Tibial nerve (tissue), 4 donors: ENCODE results near the gene DBX1. TPM values are rescaled to one million over a fixed set of nuclear protein-coding genes. Genes with fewer than 3 reads are reported as not detected.

Experiments
- DNase-seq, 2 donors: peaks; one replicate each; pipeline ENCODE4 v3.0.0-alpha.2; 2019; ENCODE audit warnings: low spot score in 2 of 2
- H3K27ac ChIP-seq, 4 donors: fragments of 200-600 bp; sonication (generic) in 3 of 4; one replicate each; pipeline ENCODE4 v1.5.1; 2017 to 2019; ENCODE audit warnings: mild to moderate bottlenecking in 1 of 4
- H3K27me3 ChIP-seq, 2 donors: fragments of 200-600 bp; sonication (generic) in 1 of 2; one replicate each; pipeline versions ENCODE4 v1.5.1 to v1.6.0; 2017 to 2019
- H3K36me3 ChIP-seq, 3 donors: fragments of 200-600 bp; sonication (generic); one replicate each; pipeline ENCODE4 v1.5.1; 2018 to 2019
- H3K4me1 ChIP-seq, 4 donors: fragments of 200-600 bp; sonication (generic) in 3 of 4; one replicate each; pipeline ENCODE4 v1.5.1; 2017 to 2019
- H3K4me3 ChIP-seq, 4 donors: fragments of 200-600 bp; sonication (generic) in 3 of 4; one replicate each; pipeline ENCODE4 v1.5.1; 2017 to 2019; ENCODE audit warnings: mild to moderate bottlenecking in 1 of 4, moderate library complexity in 1 of 4
- H3K9me3 ChIP-seq, 4 donors: fragments of 200-600 bp; sonication (generic) in 3 of 4; one replicate each; pipeline ENCODE4 v1.5.1; 2017 to 2019
- CTCF ChIP-seq, 5 experiments: fragments of 200-600 bp in 3 of 5; fragments of 450-650 bp in 2 of 5; sonication (generic) in 3 of 5; IDR thresholded peaks; one replicate each; pipeline ENCODE4 v1.5.1; 2016 to 2019; ENCODE audit warnings: antibody characterized with exemption in 5 of 5, mild to moderate bottlenecking in 3 of 5, moderate library complexity in 2 of 5
- EP300 ChIP-seq, 2 donors: sonication (generic); formaldehyde crosslinking; IDR thresholded peaks; one replicate each; pipeline ENCODE4 v1.6.1; 2017; ENCODE audit warnings: antibody characterized with exemption in 2 of 2, mild to moderate bottlenecking in 1 of 2
- POLR2A ChIP-seq, 2 donors: fragments of 450-650 bp; IDR thresholded peaks; one replicate each; pipeline ENCODE4 v1.6.1; 2017; ENCODE audit warnings: antibody characterized with exemption in 2 of 2, mild to moderate bottlenecking in 2 of 2, moderate library complexity in 2 of 2
- WGBS, 2 donors: methylation state at CpG; one replicate each; pipeline ENCODE4 v1.1.5; 2018; 5-methylcytosine and 5-hydroxymethylcytosine counted together
- total RNA-seq, 4 donors: library from RNA; depleted of rRNA; stranded (reverse); fragments of >200 nt; gene quantifications; one replicate each; pipeline ENCODE4 v1.1.0, GENCODE V29; 2016

Gene DBX1
- total RNA-seq, 4 donors from 2014 or later, result not detected

GRCh38 chr11:20193307-20193706 lies 33.0 kb upstream of the DBX1 start:
- Histone ChIP-seq H3K27ac (no peak overlapping the region), H3K27me3 (no peaks in the 10 kb centered on the region), H3K4me1 (no peaks in the 10 kb centered on the region), H3K9me3 (no peaks in the 10 kb centered on the region), H3K36me3 (no peaks in the 10 kb centered on the region), H3K4me3 (no peak overlapping the region)
- TF ChIP-seq CTCF (IDR thresholded peaks at IDR 0.05) (no peak), POLR2A (IDR thresholded peaks at IDR 0.05) (no peak), EP300 (IDR thresholded peaks at IDR 0.05) (no peak)
- no peak for DNase-seq
- WGBS, 2 donors, result 54 to 69% methylated on average over 3 of the region's 3 CpGs

GRCh38 chr11:20192641-20193040 lies 32.4 kb upstream of the DBX1 start:
- Histone ChIP-seq H3K36me3 (no peaks in the 10 kb centered on the region), H3K27ac (no peak overlapping the region), H3K4me1 (no peaks in the 10 kb centered on the region), H3K27me3 (no peaks in the 10 kb centered on the region), H3K4me3 (no peak overlapping the region), H3K9me3 (no peaks in the 10 kb centered on the region)
- TF ChIP-seq CTCF (IDR thresholded peaks at IDR 0.05), result no peak
- no peak for TF ChIP-seq EP300 (IDR thresholded peaks at IDR 0.05)
- TF ChIP-seq POLR2A (IDR thresholded peaks at IDR 0.05), result no peak
- no peak for DNase-seq

- Histone ChIP-seq H3K36me3 (no peaks in the 10 kb centered on the region), H3K4me3 (no peak overlapping the region), H3K27me3 (no peaks in the 10 kb centered on the region), H3K9me3 (no peaks in the 10 kb centered on the region), H3K27ac (no peak overlapping the region), H3K4me1 (no peaks in the 10 kb centered on the region)
- no peak for TF ChIP-seq POLR2A (IDR thresholded peaks at IDR 0.05)
- TF ChIP-seq CTCF (IDR thresholded peaks at IDR 0.05), result no peak
- DNase-seq, result no peak
- WGBS, 2 donors, result 80 to 82% methylated on average over 2 of the region's 2 CpGs
Observed at GRCh38 chr11:20192151-20192550, 31.9 kb upstream of the DBX1 start.

- Histone ChIP-seq H3K4me3 (no peak overlapping the region), H3K4me1 (no peaks in the 10 kb centered on the region), H3K27me3 (no peaks in the 10 kb centered on the region), H3K9me3 (peaks cover 0 to 12% (median 0%) of the 10 kb centered on the region in 4 donors), H3K27ac (no peak overlapping the region), H3K36me3 (no peaks in the 10 kb centered on the region)
- DNase-seq, result no peak
- TF ChIP-seq EP300 (IDR thresholded peaks at IDR 0.05) (no peak), POLR2A (IDR thresholded peaks at IDR 0.05) (no peak), CTCF (IDR thresholded peaks at IDR 0.05) (no peak)
- 89 to 90% methylated on average over 2 of the region's 2 CpGs for WGBS, 2 donors
Observed at GRCh38 chr11:20178976-20179375, 18.7 kb upstream of the DBX1 start.

GRCh38 chr11:20177136-20177535 lies 16.9 kb upstream of the DBX1 start:
- H3K27me3 ChIP-seq, result no peaks in the 10 kb centered on the region
- no peaks in the 10 kb centered on the region for H3K36me3 ChIP-seq
- H3K9me3 ChIP-seq, result peaks cover 0 to 4% (median 0%) of the 10 kb centered on the region in 4 donors
- WGBS, 2 donors, result 66 to 80% methylated on average over 7 of the region's 7 CpGs
- H3K4me1 ChIP-seq, result no peaks in the 10 kb centered on the region
- TF ChIP-seq CTCF (IDR thresholded peaks at IDR 0.05), result no peak
- no peak for TF ChIP-seq EP300 (IDR thresholded peaks at IDR 0.05)
- no peak for TF ChIP-seq POLR2A (IDR thresholded peaks at IDR 0.05)
- DNase-seq, result no peak
- no peak overlapping the region for H3K4me3 ChIP-seq
- no peak overlapping the region for H3K27ac ChIP-seq
